ENCODE measurements around the gene TFB1M. TPM values are rescaled to one million over a fixed set of nuclear protein-coding genes. Genes with fewer than 3 reads are reported as not detected.
A peak's percentile ranks its signal among the peaks of the same experiment; 100 is the strongest.

The TFB1M gene
- total and polyA plus RNA-seq, 9 of the 15 experiments (the other 6 are each of a cell fraction or from before 2014, with no cell fraction given): 34.6 to 145 (median 40.4) TPM

- TF ChIP-seq E4F1 (CRISPR knock-in tag; IDR thresholded peaks at IDR 0.05; ENCODE audit: borderline replicate concordance) (no peak), ZBTB1 (CRISPR knock-in tag; IDR thresholded peaks at IDR 0.05; ENCODE audit: borderline replicate concordance, low read depth) (no peak), ZNF696 (CRISPR knock-in tag; conservative IDR thresholded peaks at IDR 0.05) (no peak), ZNF280A (IDR thresholded peaks at IDR 0.05; ENCODE audit: low read depth, partially characterized antibody) (no peak), L3MBTL2 (IDR thresholded peaks at IDR 0.05) (no peak), TARDBP (IDR thresholded peaks at IDR 0.05) (no peak), MAFG (tag; conservative IDR thresholded peaks at IDR 0.05) (no peak), MCM7 (IDR thresholded peaks at IDR 0.05) (no peak), ZNF184 (CRISPR knock-in tag; IDR thresholded peaks at IDR 0.05) (no peak), MAX (CRISPR knock-in tag; IDR thresholded peaks at IDR 0.05) (no peak), MECOM (CRISPR knock-in tag; IDR thresholded peaks at IDR 0.05) (no peak), TCF3 (CRISPR knock-in tag; IDR thresholded peaks at IDR 0.05) (0 out of 2 replicates have a peak, but pooled peaks have one; percentile 10), ZNF274 (IDR thresholded peaks at IDR 0.05; ENCODE audit: borderline replicate concordance, low read depth, low read length) (no peak), PPARD (CRISPR knock-in tag; IDR thresholded peaks at IDR 0.05) (no peak), GATAD2B (IDR thresholded peaks at IDR 0.05; ENCODE audit: borderline replicate concordance) (no peak), ZNF830 (CRISPR knock-in tag; IDR thresholded peaks at IDR 0.05) (no peak), DACH1 (IDR thresholded peaks at IDR 0.05; ENCODE audit: partially characterized antibody) (no peak), HDAC1 (IDR thresholded peaks at IDR 0.05) (0 out of 4 replicates have a peak, but pooled peaks of 1 of the 2 experiments have one; percentile 15), SIX5 (IDR thresholded peaks at IDR 0.05; ENCODE audit: borderline replicate concordance in 1 of 2, insufficient read depth in 1 of 2, low read depth in 1 of 2, low read length in 2 of 2) (no peak), ZBTB7A (IDR thresholded peaks at IDR 0.05; ENCODE audit: borderline replicate concordance, control insufficient read depth, low read depth, low read length) (no peak), CEBPB (tag; IDR thresholded peaks at IDR 0.05) (no peak), THRB (CRISPR knock-in tag; conservative IDR thresholded peaks at IDR 0.05) (0 out of 2 replicates have a peak, but pooled peaks have one; percentile 44), USF2 (CRISPR knock-in tag; IDR thresholded peaks at IDR 0.05) (no peak)
Observed at GRCh38 chr6:155273431-155273830, 40.9 kb downstream of the TFB1M start (continued).
